Naive thymus-derived CD8-positive, alpha-beta T cell (primary cell): ENCODE measurements around the gene SORT1. TPM values are rescaled to one million over a fixed set of nuclear protein-coding genes. Genes with fewer than 3 reads are reported as not detected.
A peak's percentile ranks its signal among the peaks of the same experiment; 100 is the strongest.
"Not testable (repeated sequence)": the region's sequence is repeated elsewhere in the genome, so short reads cannot be mapped to it uniquely, and the experiment has no call there.

Experiments
- ATAC-seq, 2 donors: fragments of 150-1000 bp; cut with Tn5 transposase in 1 of 2; sonication (Bioruptor Pico), chemical (Tn5 transposase) in 1 of 2; 1 replicate in 1 of 2; 2 replicates in 1 of 2; pipeline ENCODE4 v1.10.0; 2021; ENCODE audit warnings: mild to moderate bottlenecking in 2 of 2, moderate library complexity in 2 of 2
- POLR2A ChIA-PET: fragments of 350-600 bp; sonication (Branson Sonifier 250); formaldehyde crosslinking; loops from one replicate; lab custom pipeline; 2021; ENCODE audit warnings: antibody characterized with exemption; lab: Charles Lee
- DNase-seq, 10 donors: peaks; one replicate each; pipeline versions ENCODE4 v3.0.0 to v3.0.0-alpha.2; 2020 to 2022
- H3K27ac Mint-ChIP-seq, 10 donors: one replicate each; pipeline ENCODE4 v1.8.0; 2020 to 2022; ENCODE audit warnings: mild to moderate bottlenecking in 10 of 10, mixed read lengths in 10 of 10, moderate library complexity in 4 of 10, inconsistent platforms in 1 of 10
- H3K27me3 Mint-ChIP-seq, 5 donors: one replicate each; pipeline ENCODE4 v1.8.0; 2021 to 2022; ENCODE audit warnings: mixed read lengths in 5 of 5
- H3K36me3 Mint-ChIP-seq, 3 donors: one replicate each; pipeline ENCODE4 v1.8.0; 2020 to 2022; ENCODE audit warnings: mixed read lengths in 3 of 3, mild to moderate bottlenecking in 2 of 3, inconsistent platforms in 1 of 3
- H3K4me1 Mint-ChIP-seq, 4 donors: one replicate each; pipeline ENCODE4 v1.8.0; 2021 to 2022; ENCODE audit warnings: mixed read lengths in 4 of 4
- H3K4me3 Mint-ChIP-seq, 10 donors: one replicate each; pipeline ENCODE4 v1.8.0; 2020 to 2022; ENCODE audit warnings: mild to moderate bottlenecking in 10 of 10, mixed read lengths in 10 of 10, moderate library complexity in 6 of 10, inconsistent platforms in 1 of 10
- H3K9me3 Mint-ChIP-seq, 9 donors: one replicate each; pipeline ENCODE4 v1.8.0; 2020 to 2022; ENCODE audit warnings: mixed read lengths in 9 of 9, mild to moderate bottlenecking in 3 of 9, inconsistent platforms in 1 of 9, moderate library complexity in 1 of 9
- polyA plus RNA-seq, 3 donors: library from polyadenylated mRNA; unstranded; fragments of 300-500 nt; fragmentation: Illumina TruSeq; gene quantifications; one replicate each; pipeline ENCODE4 v1.2.3, GENCODE V29; 2021
- total RNA-seq, 8 experiments: library from RNA in 2 of 8; stranded (reverse) in 2 of 8; gene quantifications; one replicate each; pipeline ENCODE4 v1.2.3 and lab custom pipeline; 2021 to 2026

Gene SORT1
- total and polyA plus RNA-seq, 5 experiments from 2014 or later: 0.43 to 2.5 (median 1.6) TPM

DNA sequence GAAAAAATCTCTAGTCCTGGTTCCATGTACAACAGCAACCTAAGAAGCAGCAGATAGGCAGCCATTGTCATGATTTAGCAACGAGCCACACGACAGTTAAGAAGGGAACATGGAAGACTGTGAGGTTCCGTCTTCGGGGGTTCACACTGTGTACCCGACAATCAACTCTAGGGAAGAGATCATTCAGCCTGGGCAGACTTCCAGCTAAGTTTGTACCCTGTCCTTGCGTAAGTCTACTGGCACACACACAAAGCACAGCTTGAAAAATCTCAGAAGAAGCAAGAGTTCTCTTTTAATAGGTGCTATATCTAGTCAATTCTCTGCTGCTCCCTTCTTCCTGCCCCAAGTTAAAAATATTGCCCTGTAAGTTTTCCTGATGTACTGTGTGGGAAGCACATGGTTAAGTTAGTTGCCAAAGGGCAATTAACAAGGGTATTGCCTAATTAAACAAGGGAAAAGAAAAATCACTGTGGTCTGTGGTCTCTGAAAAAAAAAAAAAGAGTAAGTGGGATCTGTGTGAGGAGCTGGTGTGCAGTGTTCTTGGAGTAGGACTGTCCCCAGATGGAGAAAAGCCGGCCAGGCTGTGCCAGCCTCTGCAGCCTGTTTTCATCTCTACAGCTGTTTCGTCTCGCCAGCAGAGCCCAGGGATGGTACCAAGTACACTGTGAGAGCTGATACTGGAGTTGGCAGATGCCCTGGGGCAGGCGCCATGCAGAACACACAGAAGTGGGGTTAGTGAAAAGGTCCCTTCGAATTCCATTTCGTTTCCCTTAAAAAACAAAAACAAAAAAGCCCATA, 84.5 kb downstream of the SORT1 start:
- no peak overlapping the region for H3K27ac Mint-ChIP-seq
- no peaks in the 10 kb centered on the region for H3K36me3 Mint-ChIP-seq
- no peaks in the 10 kb centered on the region for H3K9me3 Mint-ChIP-seq
- ATAC-seq (no peak), DNase-seq (no peak)
- H3K4me3 Mint-ChIP-seq: no peak overlapping the region
- POLR2A ChIA-PET: no interaction called here
- H3K4me1 Mint-ChIP-seq: no peaks in the 10 kb centered on the region
- peaks cover 0 to 8% (median 0%) of the 10 kb centered on the region in 5 donors for H3K27me3 Mint-ChIP-seq

DNA sequence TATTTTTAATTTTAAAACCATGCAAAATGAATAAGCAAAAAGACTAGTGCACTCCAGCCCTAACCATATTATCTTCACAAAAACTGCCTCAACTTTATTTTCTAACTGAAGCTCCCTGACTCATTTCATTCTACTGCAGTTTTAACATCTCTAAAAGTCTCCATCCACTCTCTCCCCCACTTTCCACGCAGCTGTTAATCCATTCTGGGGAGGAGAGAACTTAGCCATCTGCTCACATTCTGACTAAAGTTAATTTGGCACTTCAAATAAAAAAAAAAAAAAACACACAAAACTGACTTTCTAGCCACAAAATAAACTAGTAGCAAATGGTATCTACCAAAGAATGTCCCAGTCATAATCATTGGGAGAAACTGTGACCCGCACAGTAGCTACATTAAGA, 85.5 kb downstream of the SORT1 start:
- Mint-ChIP-seq H3K9me3 (no peaks in the 10 kb centered on the region), H3K4me1 (peaks cover 0 to 8% (median 0%) of the 10 kb centered on the region in 4 donors), H3K27me3 (peaks cover 0 to 8% (median 1%) of the 10 kb centered on the region in 5 donors), H3K4me3 (no peak overlapping the region), H3K27ac (no peak overlapping the region), H3K36me3 (no peaks in the 10 kb centered on the region)
- POLR2A ChIA-PET: interaction anchor here (0.6 kb wide), 1 partner anchor 13 kb away, joined by 4 read pairs; no protein-coding TSS in a partner anchor
- no peak for ATAC-seq
- no peak for DNase-seq

DNA sequence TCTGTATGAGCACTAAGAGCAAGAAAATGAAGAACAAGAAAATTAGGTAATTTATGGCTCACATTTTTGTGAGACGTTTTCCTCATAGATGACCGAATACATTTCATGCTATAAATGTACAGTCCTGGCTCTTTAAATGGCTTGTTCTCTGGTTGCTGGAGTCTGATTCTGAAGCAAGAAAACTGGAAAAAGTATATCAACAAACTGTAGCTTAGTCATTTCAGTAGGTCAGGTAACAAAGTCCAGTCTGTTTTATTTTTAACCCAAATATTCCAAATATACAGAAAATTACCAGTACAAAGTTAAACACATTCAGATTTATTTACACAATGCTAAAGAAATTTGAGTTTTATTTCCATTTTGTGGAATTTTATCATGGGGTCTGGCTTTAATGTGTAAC, 88.4 kb downstream of the SORT1 start:
- DNase-seq (no peak), ATAC-seq (no peak)
- no peak overlapping the region for H3K27ac Mint-ChIP-seq
- no peak overlapping the region for H3K4me3 Mint-ChIP-seq
- H3K4me1 Mint-ChIP-seq: peaks cover 0 to 10% (median 0%) of the 10 kb centered on the region in 4 donors
- no peaks in the 10 kb centered on the region for H3K36me3 Mint-ChIP-seq
- no peaks in the 10 kb centered on the region for H3K9me3 Mint-ChIP-seq
- POLR2A ChIA-PET: no interaction called here
- H3K27me3 Mint-ChIP-seq: peaks cover 0 to 8% (median 1%) of the 10 kb centered on the region in 5 donors

DNA sequence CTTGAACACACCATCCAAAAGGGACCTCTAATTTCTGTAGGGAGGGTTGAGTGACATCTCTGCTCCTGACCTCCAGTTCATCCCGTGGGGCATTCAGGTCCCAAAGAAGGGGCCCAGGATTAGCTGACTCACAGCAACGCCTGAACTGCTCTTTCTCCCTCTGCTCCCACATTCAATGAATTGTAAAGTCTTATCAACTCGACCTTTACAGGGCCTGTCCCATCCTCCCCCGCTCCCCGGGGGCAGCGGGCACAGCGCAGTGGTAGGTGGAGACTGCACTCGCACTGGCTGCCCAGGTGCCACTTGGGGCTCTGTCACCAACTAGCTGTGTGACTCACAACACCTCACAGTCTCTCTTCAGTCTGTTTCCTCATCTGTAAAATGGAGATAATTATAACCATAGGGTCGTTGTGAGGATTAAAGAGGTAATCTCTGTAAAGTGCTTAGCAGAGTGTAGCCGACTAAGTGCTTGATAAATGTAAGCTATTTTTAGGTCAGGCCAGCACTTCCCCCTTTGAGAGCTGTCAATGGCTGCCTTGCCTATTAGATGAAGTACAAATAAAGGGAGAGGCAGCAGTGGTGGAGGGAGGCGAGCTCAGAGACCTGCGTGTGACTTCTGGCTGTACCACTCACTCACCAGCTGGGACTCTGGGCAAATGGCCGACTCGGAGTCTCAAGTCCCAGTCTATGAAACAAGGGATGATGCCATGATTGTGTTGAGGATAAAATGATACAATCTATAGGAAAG, 90.3 kb downstream of the SORT1 start:
- DNase-seq (peak in 1 of 10 donors; percentile 9), ATAC-seq (peak in 1 of 2 donors; percentile 59)
- Mint-ChIP-seq H3K27ac (no peak overlapping the region), H3K36me3 (no peaks in the 10 kb centered on the region), H3K27me3 (peaks cover 0 to 8% (median 1%) of the 10 kb centered on the region in 5 donors), H3K9me3 (no peaks in the 10 kb centered on the region), H3K4me3 (no peak overlapping the region), H3K4me1 (peaks cover 0 to 10% (median 0%) of the 10 kb centered on the region in 4 donors)
- POLR2A ChIA-PET: interaction anchor here (0.6 kb wide), 1 partner anchor 22 kb away, joined by 3 read pairs; no protein-coding TSS in a partner anchor

DNA sequence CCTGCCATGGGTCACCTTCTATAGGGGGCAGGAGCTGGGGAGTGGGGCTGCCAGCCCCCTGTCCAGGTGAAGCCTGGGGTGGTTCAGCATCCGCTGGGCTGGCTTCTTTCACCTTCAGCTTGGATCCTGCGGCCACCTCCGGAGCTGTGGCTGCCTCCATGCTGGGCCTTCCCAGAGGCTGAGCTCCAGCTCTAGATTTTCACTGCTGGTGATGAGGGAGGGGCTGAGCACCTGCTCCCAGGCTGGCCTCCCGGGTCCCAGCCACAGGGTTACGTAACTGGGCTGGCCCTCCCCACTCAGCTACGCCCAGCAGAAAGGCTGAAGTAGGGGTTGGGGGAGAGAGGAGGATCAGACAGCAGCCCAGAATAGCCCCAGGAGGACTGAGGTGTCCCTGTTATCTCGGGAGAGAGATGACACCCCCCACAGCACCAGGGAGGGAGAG, 90.9 kb downstream of the SORT1 start, which contains the start of gene MYBPHL:
TSS of gene MYBPHL (minus strand) at position 180 of the 442 bp plus-strand sequence. CDS start at position 160, 20 bp downstream.
- Mint-ChIP-seq H3K27me3 (peaks cover 0 to 8% (median 1%) of the 10 kb centered on the region in 5 donors), H3K4me3 (no peak within 1 kb of the TSS), H3K36me3 (no peaks in the 10 kb centered on the region), H3K4me1 (peaks cover 0 to 10% (median 0%) of the 10 kb centered on the region in 4 donors), H3K9me3 (no peaks in the 10 kb centered on the region), H3K27ac (no peak within 1 kb of the TSS)
- ATAC-seq (no peak), DNase-seq (no peak)
- POLR2A ChIA-PET: no interaction called here

DNA sequence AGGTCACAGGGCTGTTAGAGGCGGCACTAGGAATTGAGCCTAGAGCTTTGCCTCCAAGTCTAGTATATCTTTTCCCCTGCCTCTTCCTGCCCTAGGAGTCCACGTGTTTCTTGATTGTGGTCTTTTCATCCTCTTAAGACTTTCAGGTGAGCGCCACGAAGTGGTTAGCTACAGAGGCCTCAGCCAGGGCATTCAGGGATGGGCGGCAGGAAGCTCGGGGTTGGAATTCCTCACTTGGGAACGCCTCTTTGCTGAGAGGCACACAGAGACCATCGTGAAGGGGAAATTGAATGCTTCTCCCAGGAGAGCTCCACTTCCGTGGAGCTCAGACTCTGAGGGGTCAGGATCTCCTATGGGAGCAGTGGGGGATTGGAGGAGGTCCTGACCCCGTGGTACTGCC, 91.7 kb downstream of the SORT1 start:
- not testable (repeated sequence) for DNase-seq, H3K9me3 Mint-ChIP-seq, H3K27ac Mint-ChIP-seq, ATAC-seq, H3K36me3 Mint-ChIP-seq, H3K27me3 Mint-ChIP-seq, H3K4me3 Mint-ChIP-seq
- POLR2A ChIA-PET: interaction anchor here (0.5 kb wide), 1 partner anchor 9 kb away, joined by 5 read pairs; no protein-coding TSS in a partner anchor
- peaks cover 0 to 10% (median 0%) of the 10 kb centered on the region in 4 donors for H3K4me1 Mint-ChIP-seq

DNA sequence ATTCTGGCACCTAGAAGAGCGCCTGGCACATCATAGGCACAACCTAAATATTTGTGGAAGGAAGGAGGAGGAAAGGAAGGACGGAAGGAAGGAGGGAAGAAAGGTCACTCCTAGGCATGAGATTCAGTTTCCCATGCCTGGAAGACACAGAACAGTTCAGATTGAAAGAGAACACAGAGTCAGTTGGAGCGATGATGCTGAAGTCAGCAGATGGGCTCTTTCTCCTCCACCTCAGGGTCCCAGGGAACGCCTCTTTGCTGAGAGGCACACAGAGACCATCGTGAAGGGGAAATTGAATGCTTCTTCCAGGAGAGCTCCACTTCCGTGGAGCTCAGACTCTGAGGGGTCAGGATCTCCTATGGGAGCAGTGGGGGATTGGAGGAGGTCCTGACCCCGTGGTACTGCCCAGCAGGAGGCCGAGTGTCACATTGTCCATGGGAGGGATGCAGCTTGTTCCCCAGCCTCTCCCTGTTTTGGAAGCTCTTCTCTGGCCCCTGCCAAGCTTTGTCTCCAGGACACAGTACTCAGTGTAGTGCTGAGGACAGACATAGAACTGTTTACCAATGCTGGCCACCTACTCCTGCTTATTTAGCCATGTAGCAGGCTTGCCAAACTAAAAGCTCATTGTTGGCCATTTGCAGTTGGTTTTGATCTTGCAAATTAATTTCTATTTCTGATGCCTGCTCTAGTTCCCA, 93.3 kb downstream of the SORT1 start:
- ATAC-seq (no peak), DNase-seq (no peak)
- Mint-ChIP-seq H3K4me3 (no peak overlapping the region), H3K36me3 (no peaks in the 10 kb centered on the region), H3K27ac (no peak overlapping the region), H3K4me1 (peaks cover 0 to 10% (median 0%) of the 10 kb centered on the region in 4 donors), H3K27me3 (peaks cover 1 to 21% (median 7%) of the 10 kb centered on the region in 5 donors), H3K9me3 (no peaks in the 10 kb centered on the region)
- POLR2A ChIA-PET: no interaction called here

DNA sequence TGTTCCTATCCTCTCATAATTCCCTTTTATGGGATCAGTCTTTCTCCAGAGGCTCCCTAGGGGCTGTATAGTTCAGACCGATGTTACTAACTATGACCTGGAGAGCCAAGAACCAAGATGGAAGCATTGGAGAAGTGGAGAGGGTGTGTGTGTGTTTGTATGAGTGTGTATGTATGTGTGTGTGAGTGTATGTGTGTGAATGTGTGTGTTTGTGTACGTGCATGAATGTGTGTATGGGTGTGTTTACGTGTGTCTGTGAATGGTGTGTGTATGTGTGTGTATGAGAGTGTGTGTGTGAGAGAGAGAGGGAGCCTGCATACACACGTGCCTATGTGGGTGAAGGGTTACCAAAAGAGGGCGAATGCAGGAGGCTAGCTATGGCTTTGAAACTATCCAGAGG, 95.8 kb downstream of the SORT1 start:
- H3K4me1 Mint-ChIP-seq: no peaks in the 10 kb centered on the region
- POLR2A ChIA-PET: interaction anchor here (1.3 kb wide), 1 partner anchor 19 kb away, joined by 4 read pairs; the partner anchor contains the start of gene PSRC1
- no peaks in the 10 kb centered on the region for H3K36me3 Mint-ChIP-seq
- H3K9me3 Mint-ChIP-seq: no peaks in the 10 kb centered on the region
- no peak for DNase-seq
- H3K27ac Mint-ChIP-seq: no peak overlapping the region
- H3K4me3 Mint-ChIP-seq: no peak overlapping the region
- H3K27me3 Mint-ChIP-seq: peaks cover 0 to 28% (median 8%) of the 10 kb centered on the region in 5 donors
- ATAC-seq: no peak

DNA sequence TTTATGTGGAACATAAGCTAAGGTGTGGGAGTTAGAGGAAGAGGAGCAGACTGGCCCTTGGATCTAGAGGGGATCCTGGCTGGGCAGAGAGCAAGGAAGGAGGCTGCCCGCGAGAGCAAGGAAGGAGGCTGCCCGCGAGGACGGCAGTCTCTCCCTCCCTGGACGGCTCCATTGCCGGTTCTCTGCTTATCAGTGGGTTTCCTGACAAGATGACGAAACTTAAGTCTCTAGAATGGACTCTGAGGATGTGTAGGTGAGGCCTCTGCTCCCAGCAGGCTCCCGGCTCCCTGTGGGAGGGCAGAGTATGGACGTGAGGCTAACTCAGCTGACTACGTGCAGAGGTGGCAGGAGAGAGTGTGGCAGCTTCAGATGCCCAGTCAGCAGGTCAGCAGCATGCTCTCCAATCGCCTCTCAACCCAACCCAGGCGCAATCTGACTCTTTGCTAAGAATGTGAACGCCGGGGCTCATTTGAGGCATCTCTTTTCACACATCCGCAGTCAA, 97.0 kb downstream of the SORT1 start:
- no peaks in the 10 kb centered on the region for H3K36me3 Mint-ChIP-seq
- ATAC-seq (no peak), DNase-seq (no peak)
- POLR2A ChIA-PET: no interaction called here
- H3K27ac Mint-ChIP-seq: no peak overlapping the region
- no peaks in the 10 kb centered on the region for H3K4me1 Mint-ChIP-seq
- H3K9me3 Mint-ChIP-seq: no peaks in the 10 kb centered on the region
- H3K27me3 Mint-ChIP-seq: peaks cover 0 to 28% (median 8%) of the 10 kb centered on the region in 5 donors
- H3K4me3 Mint-ChIP-seq: no peak overlapping the region

DNA sequence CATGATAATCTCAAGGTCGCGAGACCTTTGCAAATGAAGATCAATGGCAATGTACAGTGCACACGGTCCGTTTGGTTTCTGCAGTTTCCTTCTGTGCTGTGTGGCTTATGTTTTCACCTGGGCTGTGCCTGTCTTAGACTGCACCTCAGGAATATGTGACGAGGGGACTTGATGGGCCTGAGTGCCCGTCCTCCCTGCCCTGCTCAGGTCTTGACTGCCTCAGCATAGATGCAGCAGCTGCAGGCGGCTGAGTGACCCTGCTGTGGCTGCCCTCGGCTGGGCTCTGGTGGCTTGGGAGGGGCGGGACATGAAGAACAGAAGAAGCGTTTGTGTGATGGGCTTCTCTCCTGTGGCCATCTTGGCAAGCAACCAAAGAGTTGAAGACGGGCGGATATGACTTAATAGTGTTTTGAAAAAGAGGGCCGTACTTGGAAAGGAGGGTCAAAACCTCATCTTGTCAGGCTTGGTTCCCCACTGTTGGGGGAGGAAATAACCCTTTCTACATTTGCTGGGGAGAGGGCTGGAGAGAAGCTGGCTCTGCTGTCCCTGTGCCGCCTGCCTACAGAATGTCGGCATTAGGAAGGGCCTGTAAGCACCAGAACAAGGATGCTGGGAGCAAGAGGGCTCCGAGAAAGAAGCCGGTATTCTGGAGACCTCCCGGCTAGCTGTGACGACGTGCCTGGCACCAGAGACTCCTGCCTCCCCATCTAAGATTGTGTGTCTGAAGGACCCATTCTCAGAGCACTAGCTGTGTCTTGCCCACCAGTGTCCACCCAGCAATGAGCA, 98.0 kb downstream of the SORT1 start:
- DNase-seq (no peak), ATAC-seq (no peak)
- Mint-ChIP-seq H3K9me3 (no peaks in the 10 kb centered on the region), H3K36me3 (no peaks in the 10 kb centered on the region), H3K27ac (no peak overlapping the region), H3K4me3 (no peak overlapping the region), H3K4me1 (peaks cover 0 to 4% (median 0%) of the 10 kb centered on the region in 4 donors), H3K27me3 (peaks cover 0 to 29% (median 8%) of the 10 kb centered on the region in 5 donors)
- POLR2A ChIA-PET: no interaction called here

DNA sequence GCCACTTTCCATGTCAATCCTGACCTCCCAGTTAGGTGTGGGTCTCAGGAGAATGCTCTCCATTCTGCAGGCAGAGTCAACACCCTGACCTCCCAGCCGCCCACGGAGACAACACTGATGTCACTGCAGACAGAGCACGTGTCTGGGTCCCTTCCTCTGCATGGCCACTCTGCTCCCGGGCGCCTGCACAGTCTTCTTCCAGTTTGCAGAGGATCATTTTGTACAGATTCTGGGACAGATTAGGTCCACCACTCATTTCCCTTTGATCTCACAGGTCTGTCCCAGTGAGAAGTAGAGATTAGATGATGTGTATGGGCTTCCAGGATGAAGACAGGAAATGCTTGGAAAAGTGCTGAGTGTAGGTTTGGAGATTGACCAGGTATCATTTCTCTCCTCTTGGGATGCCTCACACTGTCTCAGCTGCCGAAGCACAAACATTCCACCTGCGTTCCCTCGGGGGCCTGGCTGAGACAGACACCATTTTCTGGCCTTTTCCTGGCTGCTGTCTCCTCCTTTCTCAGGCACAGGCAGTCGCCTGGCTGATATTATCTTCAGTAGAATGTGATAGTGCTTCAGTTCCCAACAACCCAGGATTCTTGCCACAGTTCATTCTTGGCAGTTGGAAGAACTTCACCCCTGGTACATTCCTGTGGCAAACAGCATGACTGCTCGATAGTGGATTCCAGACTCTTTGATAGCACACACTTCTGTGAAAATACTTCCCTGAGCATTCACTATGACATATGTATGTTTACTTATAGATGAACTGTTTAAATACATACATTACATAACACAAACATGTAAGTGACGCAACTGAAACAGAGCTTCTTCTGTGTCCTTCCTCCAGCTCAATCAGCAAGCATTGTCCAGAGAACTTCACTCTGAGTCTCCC, 98.8 kb downstream of the SORT1 start:
- peak overlapping the region in 1 of 10 donors; percentile 40 for H3K27ac Mint-ChIP-seq
- no peaks in the 10 kb centered on the region for H3K9me3 Mint-ChIP-seq
- POLR2A ChIA-PET: no interaction called here
- H3K4me3 Mint-ChIP-seq: no peak overlapping the region
- H3K27me3 Mint-ChIP-seq: peaks cover 0 to 29% (median 8%) of the 10 kb centered on the region in 5 donors
- DNase-seq (no peak), ATAC-seq (no peak)
- peaks cover 0 to 10% (median 0%) of the 10 kb centered on the region in 4 donors for H3K4me1 Mint-ChIP-seq
- H3K36me3 Mint-ChIP-seq: no peaks in the 10 kb centered on the region
